SU-DHL-6 (cell line): ENCODE data around the gene P3H3.

Experiments used
- H2AFZ ChIP-seq: fragments of 200-600 bp; sonication (generic); 2 replicates; pipeline ENCODE4 v1.6.1; 2014; ENCODE audit warnings: low read depth, mild to moderate bottlenecking, moderate library complexity, mixed read lengths, antibody characterized with exemption, low read length; ENCODE audit not compliant: severe bottlenecking
- H3F3A ChIP-seq: fragments of 200-600 bp; shearing (Covaris generic); 2 replicates; pipeline ENCODE4 v1.6.0; 2016; ENCODE audit warnings: antibody characterized with exemption, mild to moderate bottlenecking; ENCODE audit not compliant: insufficient read depth
- H3K27ac ChIP-seq: fragments of 200-600 bp; sonication (generic); 2 replicates; pipeline ENCODE4 v1.5.1; 2016; ENCODE audit warnings: low read depth, mild to moderate bottlenecking, low read length, moderate library complexity, mixed read lengths
- H3K27me3 ChIP-seq: fragments of 200-600 bp; sonication (generic), shearing (Covaris generic); 2 replicates; pipeline ENCODE4 v1.6.0; 2014; ENCODE audit warnings: mild to moderate bottlenecking, low read length
- H3K36me3 ChIP-seq: fragments of 200-600 bp; sonication (generic); 2 replicates; pipeline ENCODE4 v1.6.1; 2014; ENCODE audit warnings: mild to moderate bottlenecking, low read length, mixed read lengths
- H3K4me2 ChIP-seq: fragments of 300-600, 200-600 bp; shearing (Covaris generic), sonication (generic); 2 replicates; pipeline ENCODE4 v1.6.0; 2014; ENCODE audit warnings: low read length, low read depth, mild to moderate bottlenecking; ENCODE audit not compliant: poor library complexity, severe bottlenecking
- H3K4me3 ChIP-seq: fragments of 200-600 bp; sonication (generic); 2 replicates; pipeline ENCODE4 v1.5.1; 2014; ENCODE audit warnings: antibody characterized with exemption, low read length, mild to moderate bottlenecking, mixed read lengths; ENCODE audit not compliant: insufficient read depth, poor library complexity, severe bottlenecking
- H3K79me2 ChIP-seq: fragments of 200-600 bp; sonication (generic); 2 replicates; pipeline ENCODE4 v1.6.1; 2014; ENCODE audit warnings: mild to moderate bottlenecking, low read length, moderate library complexity; ENCODE audit not compliant: insufficient read depth
- H3K9ac ChIP-seq: fragments of 200-600 bp; sonication (generic); 2 replicates; pipeline ENCODE4 v1.7.0; 2014; ENCODE audit warnings: mild to moderate bottlenecking, low read length
- H3K9me2 ChIP-seq: fragments of 200-600 bp; sonication (generic); replicated peaks from 2 replicates; pipeline ENCODE4 v1.6.1; 2014; ENCODE audit warnings: low read length; ENCODE audit not compliant: insufficient read depth
- H3K9me3 ChIP-seq: fragments of 200-600 bp; sonication (generic); 2 replicates; pipeline ENCODE4 v1.6.1; 2014; ENCODE audit warnings: low read length, mixed read lengths; ENCODE audit not compliant: insufficient read depth
- H4K20me1 ChIP-seq: fragments of 200-600 bp; sonication (generic); 2 replicates; pipeline ENCODE4 v1.6.1; 2014; ENCODE audit warnings: low read depth, mild to moderate bottlenecking, antibody characterized with exemption, low read length, moderate library complexity, mixed read lengths
- EZH2phosphoT487 ChIP-seq: fragments of 200-600 bp; sonication (generic), shearing (Covaris generic); conservative IDR thresholded peaks from 2 replicates; pipeline ENCODE4 v1.6.1; 2018; ENCODE audit warnings: mild to moderate bottlenecking, antibody characterized with exemption, low read length, moderate library complexity, mixed read lengths
- TF ChIP-seq, protein P1 (sequence below): fragments of 200-600 bp; sonication (generic); IDR thresholded peaks from one replicate; pipeline ENCODE4 v1.5.1; 2017; ENCODE audit warnings: antibody characterized with exemption, mild to moderate bottlenecking, low read length, moderate library complexity; ENCODE audit not compliant: insufficient read depth, poor library complexity, severe bottlenecking

The P3H3 gene

GRCh38 chr12:6795088-6795487 is 33.1 kb upstream of the P3H3 start:
- H3K4me2 ChIP-seq: no peak overlapping the region
- H2AFZ ChIP-seq: no peak overlapping the region
- H3K9ac ChIP-seq: no peak overlapping the region
- H3K27me3 ChIP-seq: no peaks in the 10 kb centered on the region
- no peaks in the 10 kb centered on the region for H4K20me1 ChIP-seq
- no peaks in the 10 kb centered on the region for H3F3A ChIP-seq
- no peak overlapping the region for H3K27ac ChIP-seq
- no peak for TF ChIP-seq EZH2phosphoT487
- TF ChIP-seq, protein P1, sequence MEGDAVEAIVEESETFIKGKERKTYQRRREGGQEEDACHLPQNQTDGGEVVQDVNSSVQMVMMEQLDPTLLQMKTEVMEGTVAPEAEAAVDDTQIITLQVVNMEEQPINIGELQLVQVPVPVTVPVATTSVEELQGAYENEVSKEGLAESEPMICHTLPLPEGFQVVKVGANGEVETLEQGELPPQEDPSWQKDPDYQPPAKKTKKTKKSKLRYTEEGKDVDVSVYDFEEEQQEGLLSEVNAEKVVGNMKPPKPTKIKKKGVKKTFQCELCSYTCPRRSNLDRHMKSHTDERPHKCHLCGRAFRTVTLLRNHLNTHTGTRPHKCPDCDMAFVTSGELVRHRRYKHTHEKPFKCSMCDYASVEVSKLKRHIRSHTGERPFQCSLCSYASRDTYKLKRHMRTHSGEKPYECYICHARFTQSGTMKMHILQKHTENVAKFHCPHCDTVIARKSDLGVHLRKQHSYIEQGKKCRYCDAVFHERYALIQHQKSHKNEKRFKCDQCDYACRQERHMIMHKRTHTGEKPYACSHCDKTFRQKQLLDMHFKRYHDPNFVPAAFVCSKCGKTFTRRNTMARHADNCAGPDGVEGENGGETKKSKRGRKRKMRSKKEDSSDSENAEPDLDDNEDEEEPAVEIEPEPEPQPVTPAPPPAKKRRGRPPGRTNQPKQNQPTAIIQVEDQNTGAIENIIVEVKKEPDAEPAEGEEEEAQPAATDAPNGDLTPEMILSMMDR: no peak
- H3K4me3 ChIP-seq: no peak overlapping the region
- H3K79me2 ChIP-seq: no peaks in the 10 kb centered on the region
- no peaks in the 10 kb centered on the region for H3K36me3 ChIP-seq
- H3K9me3 ChIP-seq: no peaks in the 10 kb centered on the region
- H3K9me2 ChIP-seq: no peaks in the 10 kb centered on the region

DNA sequence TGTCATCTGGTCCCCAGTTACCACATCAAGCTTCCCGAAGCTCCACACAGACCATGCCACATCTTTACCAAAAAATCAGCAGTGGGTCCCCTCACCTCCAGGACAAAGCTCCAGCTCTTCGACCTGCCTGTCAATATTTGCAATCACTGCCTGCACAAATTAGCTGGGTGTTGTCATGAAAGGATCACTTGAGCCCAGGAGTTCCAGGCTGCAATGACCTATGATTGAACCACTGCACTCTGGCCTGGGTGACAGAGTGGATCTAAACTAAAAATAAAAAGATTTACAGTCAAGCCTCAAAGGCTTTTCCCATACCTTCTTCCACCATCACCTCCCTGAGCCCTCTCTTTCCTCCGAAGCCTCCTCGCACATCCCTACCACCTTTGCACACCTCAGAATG is 31.6 kb upstream of the P3H3 start:
- no peaks in the 10 kb centered on the region for H3K27me3 ChIP-seq
- H3F3A ChIP-seq: no peaks in the 10 kb centered on the region
- no peak overlapping the region for H2AFZ ChIP-seq
- no peaks in the 10 kb centered on the region for H4K20me1 ChIP-seq
- H3K27ac ChIP-seq: no peak overlapping the region
- H3K79me2 ChIP-seq: no peaks in the 10 kb centered on the region
- TF ChIP-seq EZH2phosphoT487: no peak
- TF ChIP-seq, protein P1: no peak
- H3K9me2 ChIP-seq: no peaks in the 10 kb centered on the region
- no peaks in the 10 kb centered on the region for H3K36me3 ChIP-seq
- H3K9ac ChIP-seq: no peak overlapping the region
- H3K9me3 ChIP-seq: no peaks in the 10 kb centered on the region
- H3K4me2 ChIP-seq: no peak overlapping the region
- no peak overlapping the region for H3K4me3 ChIP-seq

GRCh38 chr12:6799147-6799546 is 29.1 kb upstream of the P3H3 start:
- Histone ChIP-seq H3K4me3 (no peak overlapping the region), H3K9me2 (no peaks in the 10 kb centered on the region), H3K27me3 (no peaks in the 10 kb centered on the region), H3K9ac (no peak overlapping the region), H3K79me2 (no peaks in the 10 kb centered on the region), H4K20me1 (no peaks in the 10 kb centered on the region), H3K9me3 (no peaks in the 10 kb centered on the region), H3K27ac (no peak overlapping the region), H3K4me2 (no peak overlapping the region), H3F3A (no peaks in the 10 kb centered on the region), H2AFZ (no peak overlapping the region), H3K36me3 (no peaks in the 10 kb centered on the region)
- TF ChIP-seq, protein P1: no peak
- no peak for TF ChIP-seq EZH2phosphoT487
